PC-3 (cell line): ENCODE results near the gene MATN1. TPM values are rescaled to one million over a fixed set of nuclear protein-coding genes. Genes with fewer than 3 reads are reported as not detected.

Source experiments
- ATAC-seq: fragments of 200-7000 bp; cut with Tn5 transposase; 2 replicates; pipeline ENCODE4 v1.9.1; 2020; ENCODE audit warnings: mild to moderate bottlenecking, moderate library complexity
- BruUV-seq: library from RNA; stranded (reverse); fragments of 400-500 nt; replicated peaks from 2 replicates; lab custom pipeline; 2021; lab: Mats Ljungman, UMichigan
- CTCF ChIA-PET: fragments of 300-600 bp; sonication (Branson Sonifier 250); formaldehyde crosslinking; loops from one replicate; lab custom pipeline; 2022; ENCODE audit warnings: antibody characterized with exemption; lab: Charles Lee
- POLR2A ChIA-PET: fragments of 300-600 bp; sonication (Branson Sonifier 250); formaldehyde crosslinking; loops from one replicate; lab custom pipeline; 2022; ENCODE audit warnings: antibody characterized with exemption; ENCODE audit not compliant: unreplicated experiment; lab: Charles Lee
- DNase-seq: peaks from one replicate; pipeline ENCODE4 v3.0.0-alpha.2; 2015
- H2AFZ ChIP-seq: fragments of 300-600 bp; sonication (generic); 2 replicates; pipeline ENCODE4 v1.6.0; 2016; ENCODE audit warnings: antibody characterized with exemption, low read length
- H3F3A ChIP-seq: fragments of 300-600 bp; sonication (generic); one replicate; pipeline ENCODE4 v1.6.0; 2017; ENCODE audit warnings: antibody characterized with exemption, low read length, control low read depth, mild to moderate bottlenecking; ENCODE audit not compliant: unreplicated experiment
- H3K27ac ChIP-seq: fragments of 300-600 bp; sonication (generic); 2 replicates; pipeline ENCODE4 v1.5.1; 2016; ENCODE audit warnings: mild to moderate bottlenecking, low read length
- H3K27me3 ChIP-seq: fragments of 300-600 bp; sonication (generic); 2 replicates; pipeline ENCODE4 v1.6.1; 2016; ENCODE audit warnings: low read length, mixed read lengths
- H3K36me3 ChIP-seq: fragments of 300-600 bp; sonication (generic); 2 replicates; pipeline ENCODE4 v1.6.1; 2016; ENCODE audit warnings: low read depth, mixed run types, low read length, mixed read lengths
- H3K4me1 ChIP-seq: fragments of 300-600 bp; sonication (generic); 2 replicates; pipeline ENCODE4 v1.5.1; 2016; ENCODE audit warnings: low read length; ENCODE audit not compliant: insufficient read depth
- H3K4me2 ChIP-seq: fragments of 300-600 bp; sonication (generic); 2 replicates; pipeline ENCODE4 v1.6.0; 2016; ENCODE audit warnings: low read length
- H3K4me3 ChIP-seq: fragments of 300-600 bp; sonication (generic); 2 replicates; pipeline ENCODE4 v1.5.1; 2016; ENCODE audit warnings: mild to moderate bottlenecking, low read length, mixed read lengths
- H3K79me2 ChIP-seq: fragments of 300-600 bp; sonication (generic); 2 replicates; pipeline ENCODE4 v1.6.1; 2017; ENCODE audit warnings: low read length, mixed read lengths
- H3K9ac ChIP-seq: fragments of 300-600 bp; sonication (generic); 2 replicates; pipeline ENCODE4 v1.6.0; 2016; ENCODE audit warnings: mild to moderate bottlenecking, low read length
- H3K9me2 ChIP-seq: fragments of 300-600 bp; sonication (generic); replicated peaks from 2 replicates; pipeline ENCODE4 v1.6.1; 2016; ENCODE audit warnings: mixed run types, low read length, mixed read lengths
- H3K9me3 ChIP-seq: fragments of 300-600 bp; sonication (generic); 2 replicates; pipeline ENCODE4 v1.6.1; 2016; ENCODE audit warnings: low read length, mixed read lengths
- H4K20me1 ChIP-seq: fragments of 300-600 bp; sonication (generic); 2 replicates; pipeline ENCODE4 v1.6.1; 2016; ENCODE audit warnings: low read length, mixed read lengths
- EZH2 ChIP-seq: fragments of 300-600 bp; sonication (generic); IDR thresholded peaks from one replicate; pipeline ENCODE4 v1.6.1; 2017; ENCODE audit warnings: antibody characterized with exemption, mild to moderate bottlenecking, low read length; ENCODE audit not compliant: unreplicated experiment
- EZH2phosphoT487 ChIP-seq: fragments of 300-600 bp; sonication (generic); IDR thresholded peaks from 2 replicates; pipeline ENCODE4 v1.6.1; 2018; ENCODE audit warnings: mild to moderate bottlenecking, antibody characterized with exemption, low read length, borderline replicate concordance
- intact Hi-C: fragments of 100-400 bp; cut with micrococcal nuclease; formaldehyde crosslinking; loops from 2 replicates; pipeline ENCODE4 v1.9.0; 2023
- total RNA-seq: library from RNA; depleted of rRNA; stranded (reverse); fragments of >200 nt; gene quantifications from 2 replicates; pipeline ENCODE4 v1.2.3, GENCODE V29; 2014
- TF ChIP-seq, protein P1 (sequence below): fragments of 300-600 bp; sonication (generic); conservative IDR thresholded peaks from 2 replicates; pipeline ENCODE4 v1.5.1; 2017; ENCODE audit warnings: antibody characterized with exemption, low read depth, mild to moderate bottlenecking, low read length

Gene MATN1
- total RNA-seq, 1 experiment from 2014 or later: not detected

DNA sequence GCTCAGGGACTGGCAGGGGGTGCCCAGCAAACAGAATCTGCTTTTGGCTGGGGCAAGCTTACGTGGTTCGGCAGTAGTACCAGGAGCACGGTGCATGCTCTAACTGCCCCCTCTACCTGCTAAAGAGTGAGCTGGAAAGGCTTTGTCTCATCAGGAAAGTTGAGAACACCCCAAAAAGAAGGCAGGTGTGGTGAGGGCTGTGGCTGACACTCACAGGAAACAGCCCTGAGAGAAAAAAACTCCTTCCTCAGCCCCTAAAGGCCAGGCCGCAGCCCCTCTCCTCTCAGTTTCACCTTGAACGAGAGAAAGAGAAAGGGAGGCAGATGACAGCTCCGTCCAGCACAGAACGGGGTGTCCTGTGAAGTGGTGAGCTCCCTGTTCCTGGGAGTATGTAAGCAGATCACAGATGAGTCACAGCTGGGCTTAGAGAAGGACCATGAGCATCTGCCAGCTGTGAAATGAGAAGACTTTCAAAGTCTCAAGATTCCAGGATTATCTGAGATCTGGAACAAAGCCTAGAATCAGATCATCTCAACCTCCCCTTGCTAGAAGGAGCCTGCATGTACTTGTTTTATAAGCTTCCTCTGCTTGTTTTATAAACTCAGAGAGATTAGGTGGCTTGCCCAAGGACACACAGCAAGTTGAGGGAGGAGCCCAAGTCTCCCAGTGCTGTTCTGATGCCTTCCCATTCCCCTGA is 20.8 kb upstream of the MATN1 start:
- Histone ChIP-seq H3F3A (no peaks in the 10 kb centered on the region), H3K4me1 (peaks cover 8% of the 10 kb centered on the region), H3K4me2 (no peak overlapping the region), H3K4me3 (no peak overlapping the region), H3K36me3 (no peaks in the 10 kb centered on the region), H3K9ac (no peak overlapping the region), H4K20me1 (no peaks in the 10 kb centered on the region), H3K79me2 (no peaks in the 10 kb centered on the region), H3K27ac (no peak overlapping the region), H3K9me3 (no peaks in the 10 kb centered on the region), H2AFZ (no peak overlapping the region), H3K9me2 (no peaks in the 10 kb centered on the region), H3K27me3 (peaks cover 6% of the 10 kb centered on the region; the same call in 1 of the 2 replicates)
- ChIA-PET POLR2A (no interaction called here), CTCF (interaction anchor here (0.8 kb wide), 1 partner anchor 26 kb away, joined by 7 read pairs; no protein-coding TSS in a partner anchor)
- intact Hi-C loops: no loop called here
- TF ChIP-seq EZH2phosphoT487 (no peak), EZH2 (no peak)
- TF ChIP-seq, protein P1, sequence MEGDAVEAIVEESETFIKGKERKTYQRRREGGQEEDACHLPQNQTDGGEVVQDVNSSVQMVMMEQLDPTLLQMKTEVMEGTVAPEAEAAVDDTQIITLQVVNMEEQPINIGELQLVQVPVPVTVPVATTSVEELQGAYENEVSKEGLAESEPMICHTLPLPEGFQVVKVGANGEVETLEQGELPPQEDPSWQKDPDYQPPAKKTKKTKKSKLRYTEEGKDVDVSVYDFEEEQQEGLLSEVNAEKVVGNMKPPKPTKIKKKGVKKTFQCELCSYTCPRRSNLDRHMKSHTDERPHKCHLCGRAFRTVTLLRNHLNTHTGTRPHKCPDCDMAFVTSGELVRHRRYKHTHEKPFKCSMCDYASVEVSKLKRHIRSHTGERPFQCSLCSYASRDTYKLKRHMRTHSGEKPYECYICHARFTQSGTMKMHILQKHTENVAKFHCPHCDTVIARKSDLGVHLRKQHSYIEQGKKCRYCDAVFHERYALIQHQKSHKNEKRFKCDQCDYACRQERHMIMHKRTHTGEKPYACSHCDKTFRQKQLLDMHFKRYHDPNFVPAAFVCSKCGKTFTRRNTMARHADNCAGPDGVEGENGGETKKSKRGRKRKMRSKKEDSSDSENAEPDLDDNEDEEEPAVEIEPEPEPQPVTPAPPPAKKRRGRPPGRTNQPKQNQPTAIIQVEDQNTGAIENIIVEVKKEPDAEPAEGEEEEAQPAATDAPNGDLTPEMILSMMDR: no peak
- DNase-seq (no peak), ATAC-seq (no peak)
- no TSS peak for BruUV-seq

DNA sequence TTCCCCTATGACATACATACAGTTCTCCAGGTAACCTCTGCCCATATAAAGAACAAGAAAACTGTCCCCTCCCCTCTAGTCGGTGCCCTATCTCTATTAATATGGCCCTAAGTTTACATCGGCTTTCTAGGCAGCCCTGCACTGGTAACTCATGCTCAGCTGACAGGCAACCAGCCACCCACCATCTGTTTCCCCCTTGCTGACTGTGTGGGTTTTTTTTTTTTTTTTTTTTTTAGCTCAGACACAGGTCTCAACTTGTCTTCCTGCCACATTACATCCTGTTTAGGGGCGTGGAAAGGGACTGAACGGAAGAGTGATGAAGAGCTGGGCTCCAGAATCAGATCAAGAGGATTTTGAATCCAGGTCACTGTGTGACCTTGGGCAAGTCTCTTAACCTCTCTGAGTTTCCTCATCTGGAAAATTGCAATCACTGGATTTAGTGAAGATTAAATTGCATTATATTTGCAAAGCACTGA is 20.2 kb upstream of the MATN1 start:
- Histone ChIP-seq H3F3A (no peaks in the 10 kb centered on the region), H3K4me2 (no peak overlapping the region), H3K9me2 (no peaks in the 10 kb centered on the region), H3K27me3 (peaks cover 6% of the 10 kb centered on the region; the same call in 1 of the 2 replicates), H3K4me3 (no peak overlapping the region), H3K9me3 (no peaks in the 10 kb centered on the region), H3K36me3 (no peaks in the 10 kb centered on the region), H3K79me2 (no peaks in the 10 kb centered on the region), H4K20me1 (no peaks in the 10 kb centered on the region), H2AFZ (no peak overlapping the region), H3K4me1 (peaks cover 8% of the 10 kb centered on the region), H3K27ac (no peak overlapping the region), H3K9ac (no peak overlapping the region)
- intact Hi-C loops: no loop called here
- CTCF ChIA-PET: interaction anchor here (0.6 to 0.8 kb wide), 2 partner anchors 25 to 167 kb away, joined by 3 to 7 read pairs; no protein-coding TSS in a partner anchor
- no peak for TF ChIP-seq EZH2phosphoT487
- TF ChIP-seq, protein P1: no peak
- TF ChIP-seq EZH2: no peak
- BruUV-seq: no TSS peak
- no peak for ATAC-seq
- no peak for DNase-seq
- POLR2A ChIA-PET: no interaction called here

DNA sequence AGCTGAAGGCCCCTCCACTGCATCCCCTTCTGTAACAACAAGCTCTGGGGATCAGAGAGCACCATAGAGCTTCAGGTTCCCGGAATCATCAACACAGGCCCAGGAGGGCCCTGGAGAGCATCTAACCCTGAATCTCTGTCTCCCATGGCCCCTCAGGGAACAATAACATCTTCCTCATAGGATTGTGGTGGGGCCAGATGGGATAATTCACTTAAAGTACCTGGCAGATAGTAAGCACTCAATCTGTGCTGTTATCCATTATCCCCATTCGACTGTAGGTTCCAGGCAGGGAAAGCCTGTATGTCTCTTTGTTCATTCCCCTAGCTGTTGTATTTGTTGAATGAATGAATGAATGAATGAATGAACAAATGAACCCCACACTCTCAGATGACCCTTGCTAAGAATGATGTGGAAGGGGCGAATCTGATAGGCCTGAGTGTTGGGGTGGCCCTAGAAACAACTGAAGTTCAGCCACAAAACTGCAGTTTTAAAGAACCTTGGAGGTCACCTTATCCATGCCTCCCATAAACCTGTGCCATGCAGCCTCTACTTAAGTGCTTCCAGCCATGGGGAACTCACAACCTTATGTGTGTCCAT is 19.7 kb upstream of the MATN1 start:
- TF ChIP-seq, protein P1: no peak
- no peak for TF ChIP-seq EZH2phosphoT487
- TF ChIP-seq EZH2: no peak
- Histone ChIP-seq H3F3A (no peaks in the 10 kb centered on the region), H3K4me2 (no peak overlapping the region), H3K27ac (no peak overlapping the region), H3K9ac (no peak overlapping the region), H3K9me2 (no peaks in the 10 kb centered on the region), H3K4me1 (peaks cover 8% of the 10 kb centered on the region), H3K9me3 (no peaks in the 10 kb centered on the region), H3K79me2 (no peaks in the 10 kb centered on the region), H4K20me1 (no peaks in the 10 kb centered on the region), H3K27me3 (peaks cover 6% of the 10 kb centered on the region; the same call in 1 of the 2 replicates), H3K4me3 (no peak overlapping the region), H2AFZ (no peak overlapping the region), H3K36me3 (no peaks in the 10 kb centered on the region)
- DNase-seq (no peak), ATAC-seq (no peak)
- no TSS peak for BruUV-seq
- CTCF ChIA-PET: interaction anchor here (0.6 kb wide), 1 partner anchor 168 kb away, joined by 3 read pairs; no protein-coding TSS in a partner anchor
- POLR2A ChIA-PET: no interaction called here
- intact Hi-C loops: no loop called here
